Calu3 (cell line): Measurements from ENCODE around the gene PPP2CA. TPM values are rescaled to one million over a fixed set of nuclear protein-coding genes. Genes with fewer than 3 reads are reported as not detected.

Source experiments
- BruUV-seq: library from RNA; stranded (reverse); fragments of 400-500 nt; replicated peaks from 2 replicates; lab custom pipeline; 2021; lab: Mats Ljungman, UMichigan
- CTCF ChIA-PET: fragments of 300-600 bp; sonication (Branson Sonifier 250); formaldehyde crosslinking; loops from one replicate; lab custom pipeline; 2022; ENCODE audit warnings: antibody characterized with exemption; lab: Charles Lee
- DNase-seq: peaks from one replicate; pipeline ENCODE4 v3.0.0; 2022
- H3K27ac Mint-ChIP-seq: one replicate; pipeline ENCODE4 v1.8.0; 2022; ENCODE audit warnings: mixed read lengths; ENCODE audit not compliant: unreplicated experiment
- H3K27me3 Mint-ChIP-seq: one replicate; pipeline ENCODE4 v1.8.0; 2022; ENCODE audit warnings: mixed read lengths; ENCODE audit not compliant: unreplicated experiment
- H3K36me3 Mint-ChIP-seq: one replicate; pipeline ENCODE4 v1.8.0; 2022; ENCODE audit warnings: mild to moderate bottlenecking, moderate library complexity, mixed read lengths; ENCODE audit not compliant: insufficient read depth, unreplicated experiment
- H3K4me1 Mint-ChIP-seq: one replicate; pipeline ENCODE4 v1.8.0; 2022; ENCODE audit warnings: mild to moderate bottlenecking, low read depth, mixed read lengths; ENCODE audit not compliant: unreplicated experiment
- H3K4me3 Mint-ChIP-seq: one replicate; pipeline ENCODE4 v1.8.0; 2022; ENCODE audit warnings: mild to moderate bottlenecking, low read depth, moderate library complexity, mixed read lengths; ENCODE audit not compliant: unreplicated experiment
- H3K9me3 Mint-ChIP-seq: one replicate; pipeline ENCODE4 v1.8.0; 2022; ENCODE audit warnings: low read depth, mixed read lengths; ENCODE audit not compliant: unreplicated experiment
- CTCF ChIP-seq: fragments of 200-600 bp; IDR thresholded peaks from one replicate; pipeline ENCODE4 v1.8.0; 2022; ENCODE audit warnings: antibody characterized with exemption; ENCODE audit not compliant: unreplicated experiment
- intact Hi-C: fragments of 100-400 bp; cut with micrococcal nuclease; formaldehyde crosslinking; loops from one replicate; pipeline ENCODE4 v1.10.0; 2022; ENCODE audit not compliant: unreplicated experiment
- total RNA-seq: library from RNA; stranded (reverse); gene quantifications from 2 replicates; pipeline ENCODE4 v1.2.3, GENCODE V29; 2022

Gene PPP2CA
- total RNA-seq, 1 experiment from 2014 or later: 260 TPM

- no peak for TF ChIP-seq CTCF
- BruUV-seq: no TSS peak
- intact Hi-C loops: loop anchor here (5.0 kb wide), 1 partner anchor 144 kb away; the partner anchor contains the start of gene UBE2B
- Mint-ChIP-seq H3K36me3 (peaks cover 39% of the 10 kb centered on the region), H3K4me1 (peaks cover 19% of the 10 kb centered on the region), H3K4me3 (no peak overlapping the region), H3K27ac (no peak overlapping the region), H3K9me3 (no peaks in the 10 kb centered on the region), H3K27me3 (no peaks in the 10 kb centered on the region)
- CTCF ChIA-PET: interaction anchor here (0.8 kb wide), 1 partner anchor 17 kb away, joined by 4 read pairs; no protein-coding TSS in a partner anchor
- DNase-seq: no peak
These were observed 2.8 kb upstream of the PPP2CA start for GRCh38 chr5:134228624-134229023.

- Mint-ChIP-seq H3K27ac (peak overlapping the region; percentile 94), H3K27me3 (no peaks in the 10 kb centered on the region), H3K4me1 (peaks cover 24% of the 10 kb centered on the region), H3K36me3 (peaks cover 45% of the 10 kb centered on the region), H3K4me3 (peak overlapping the region; percentile 93), H3K9me3 (no peaks in the 10 kb centered on the region)
- DNase-seq: no peak
- intact Hi-C loops: loop anchor here (2.0 to 5.0 kb wide), 2 partner anchors 19 to 145 kb away; partner anchors contain the start of gene UBE2B
- TF ChIP-seq CTCF: no peak
- BruUV-seq: no TSS peak
- CTCF ChIA-PET: no interaction called here
These were observed 1.9 kb upstream of the PPP2CA start for GRCh38 chr5:134227776-134228175.

- Mint-ChIP-seq H3K27ac (peak overlapping the region; percentile 94), H3K36me3 (peaks cover 51% of the 10 kb centered on the region), H3K4me1 (peaks cover 29% of the 10 kb centered on the region), H3K4me3 (peak overlapping the region; percentile 93), H3K9me3 (no peaks in the 10 kb centered on the region), H3K27me3 (no peaks in the 10 kb centered on the region)
- intact Hi-C loops: loop anchor here (2.0 to 5.0 kb wide), 2 partner anchors 20 to 145 kb away; partner anchors contain the start of gene UBE2B
- TF ChIP-seq CTCF: no peak
- CTCF ChIA-PET: interaction anchor here (1.0 to 3.4 kb wide), 5 partner anchors 9 to 61 kb away, joined by 4 to 22 read pairs (median 8); no protein-coding TSS in a partner anchor
- peak; percentile 63 for DNase-seq
- BruUV-seq: no TSS peak
These were observed 1.4 kb upstream of the PPP2CA start for GRCh38 chr5:134227259-134227658.

GRCh38 chr5:134226441-134227192 is 744 bp upstream of the PPP2CA start:
- no peak for TF ChIP-seq CTCF
- Mint-ChIP-seq H3K27me3 (no peaks in the 10 kb centered on the region), H3K4me1 (peaks cover 36% of the 10 kb centered on the region), H3K36me3 (peaks cover 57% of the 10 kb centered on the region), H3K27ac (peak overlapping the region; percentile 94), H3K9me3 (no peaks in the 10 kb centered on the region), H3K4me3 (peak overlapping the region; percentile 93)
- DNase-seq: no peak
- intact Hi-C loops: loop anchor here (2.0 to 5.0 kb wide), 2 partner anchors 20 to 146 kb away; partner anchors contain the start of gene UBE2B
- CTCF ChIA-PET: interaction anchor here (0.7 to 3.4 kb wide), 12 partner anchors 10 to 846 kb away, joined by 3 to 22 read pairs (median 4); no protein-coding TSS in a partner anchor
- TSS peak; percentile 90 for BruUV-seq
